ENCODE data around the gene ZNF776. TPM values are rescaled to one million over a fixed set of nuclear protein-coding genes. Genes with fewer than 3 reads are reported as not detected.

The ZNF776 gene
- polyA plus RNA-seq, 1 donor from 2014 or later = 62.3 TPM

GRCh38 chr19:57706346-57706745 is 40.3 kb upstream of the ZNF776 start:
- no peaks in the 10 kb centered on the region for H4K20me1 ChIP-seq (ENCODE audit: insufficient read depth)
- H3K4me3 ChIP-seq (ENCODE audit: low read length) = peak overlapping the region; percentile 92
- H3K9ac ChIP-seq (ENCODE audit: low read length) = no peak overlapping the region
- no peaks in the 10 kb centered on the region for H3K9me3 ChIP-seq (ENCODE audit: low read length)
- peaks cover 43% of the 10 kb centered on the region for H3K79me2 ChIP-seq (replicated peaks; ENCODE audit: insufficient read depth, low read length)
- no peaks in the 10 kb centered on the region for H3K9me2 ChIP-seq (ENCODE audit: insufficient read depth, low read length)
- H3F3A ChIP-seq (ENCODE audit: insufficient read depth, low read length, poor library complexity, severe bottlenecking) = no peaks in the 10 kb centered on the region
- no peak overlapping the region for H3K27ac ChIP-seq (ENCODE audit: low read length)
- TF ChIP-seq CTCF (IDR thresholded peaks at IDR 0.05; ENCODE audit: poor library complexity, severe bottlenecking) = no peak
- no peak for TF ChIP-seq MXI1 (conservative IDR thresholded peaks at IDR 0.05; ENCODE audit: poor library complexity, severe bottlenecking)
- TF ChIP-seq TAF1 (IDR thresholded peaks at IDR 0.05; ENCODE audit: low read depth) = no peak
- no peak for TF ChIP-seq EP300 (conservative IDR thresholded peaks at IDR 0.05; ENCODE audit: poor library complexity, severe bottlenecking)
- TF ChIP-seq POLR2AphosphoS5 (IDR thresholded peaks at IDR 0.05) = no peak
- no peak for TF ChIP-seq REST (IDR thresholded peaks at IDR 0.05; ENCODE audit: borderline replicate concordance)
- no peak for TF ChIP-seq RAD21 (conservative IDR thresholded peaks at IDR 0.05)
- TF ChIP-seq EZH2 (IDR thresholded peaks at IDR 0.05; ENCODE audit: borderline replicate concordance, insufficient read depth, low read length, poor library complexity, severe bottlenecking) = no peak
- no peak for TF ChIP-seq SMC3 (conservative IDR thresholded peaks at IDR 0.05; ENCODE audit: poor library complexity)
- H2AFZ ChIP-seq (ENCODE audit: low read depth, low read length) = no peak overlapping the region
- peaks cover 19% of the 10 kb centered on the region for H3K36me3 ChIP-seq (ENCODE audit: insufficient read depth, low read length)
- H3K4me2 ChIP-seq (ENCODE audit: low read length) = no peak overlapping the region
- H3K27me3 ChIP-seq (ENCODE audit: insufficient read depth, low read depth, low read length) = no peaks in the 10 kb centered on the region

- H3K4me3 ChIP-seq (ENCODE audit: low read length) = peak within 1 kb of the TSS; percentile 92
- peak within 1 kb of the TSS; percentile 96 for H3K9ac ChIP-seq (ENCODE audit: low read length)
- H4K20me1 ChIP-seq (ENCODE audit: insufficient read depth) = no peaks in the 10 kb centered on the region
- peaks cover 41% of the 10 kb centered on the region for H3K79me2 ChIP-seq (replicated peaks; ENCODE audit: insufficient read depth, low read length)
- no peaks in the 10 kb centered on the region for H3K9me2 ChIP-seq (ENCODE audit: insufficient read depth, low read length)
- no peaks in the 10 kb centered on the region for H3K27me3 ChIP-seq (ENCODE audit: insufficient read depth, low read depth, low read length)
- no peaks in the 10 kb centered on the region for H3F3A ChIP-seq (ENCODE audit: insufficient read depth, low read length, poor library complexity, severe bottlenecking)
- no peaks in the 10 kb centered on the region for H3K9me3 ChIP-seq (ENCODE audit: low read length)
- peak within 1 kb of the TSS; percentile 95 for H3K27ac ChIP-seq (ENCODE audit: low read length)
- TF ChIP-seq RAD21 (conservative IDR thresholded peaks at IDR 0.05) (no peak), EZH2 (IDR thresholded peaks at IDR 0.05; ENCODE audit: borderline replicate concordance, insufficient read depth, low read length, poor library complexity, severe bottlenecking) (no peak), CTCF (IDR thresholded peaks at IDR 0.05; ENCODE audit: poor library complexity, severe bottlenecking) (no peak), REST (IDR thresholded peaks at IDR 0.05; ENCODE audit: borderline replicate concordance) (peak; percentile 83), POLR2AphosphoS5 (IDR thresholded peaks at IDR 0.05) (peak; percentile 79), TAF1 (IDR thresholded peaks at IDR 0.05; ENCODE audit: low read depth) (peak; percentile 76), MXI1 (conservative IDR thresholded peaks at IDR 0.05; ENCODE audit: poor library complexity, severe bottlenecking) (peak; percentile 65), EP300 (conservative IDR thresholded peaks at IDR 0.05; ENCODE audit: poor library complexity, severe bottlenecking) (peak; percentile 42), SMC3 (conservative IDR thresholded peaks at IDR 0.05; ENCODE audit: poor library complexity) (peak; percentile 27)
- peak within 1 kb of the TSS; percentile 78 for H3K4me2 ChIP-seq (ENCODE audit: low read length)
- H3K36me3 ChIP-seq (ENCODE audit: insufficient read depth, low read length) = peaks cover 5% of the 10 kb centered on the region
- peak within 1 kb of the TSS; percentile 76 for H2AFZ ChIP-seq (ENCODE audit: low read depth, low read length)
These were observed 37.8 kb upstream of the ZNF776 start, which contains the start of gene ZNF154 for GRCh38 chr19:57708641-57709361. ZNF154 (minus strand) TSS chr19:57709204; CDS start chr19:57708971, 233 bp downstream.
